B cell (primary cell): ENCODE measurements around the gene PRKCA.

Experiments used
- EZH2 ChIP-seq: IDR thresholded peaks from 2 replicates; pipeline ENCODE4 v1.6.1; 2012; ENCODE audit warnings: borderline replicate concordance, low read depth, mild to moderate bottlenecking, moderate library complexity, low read length; ENCODE audit not compliant: insufficient read depth, poor library complexity, severe bottlenecking
- TF ChIP-seq, protein P1 (sequence below): fragments of 200-600 bp; IDR thresholded peaks from one replicate; pipeline ENCODE4 v1.8.0; 2022; ENCODE audit warnings: antibody characterized with exemption, mild to moderate bottlenecking

- TF ChIP-seq EZH2: no peak
- TF ChIP-seq, protein P1, sequence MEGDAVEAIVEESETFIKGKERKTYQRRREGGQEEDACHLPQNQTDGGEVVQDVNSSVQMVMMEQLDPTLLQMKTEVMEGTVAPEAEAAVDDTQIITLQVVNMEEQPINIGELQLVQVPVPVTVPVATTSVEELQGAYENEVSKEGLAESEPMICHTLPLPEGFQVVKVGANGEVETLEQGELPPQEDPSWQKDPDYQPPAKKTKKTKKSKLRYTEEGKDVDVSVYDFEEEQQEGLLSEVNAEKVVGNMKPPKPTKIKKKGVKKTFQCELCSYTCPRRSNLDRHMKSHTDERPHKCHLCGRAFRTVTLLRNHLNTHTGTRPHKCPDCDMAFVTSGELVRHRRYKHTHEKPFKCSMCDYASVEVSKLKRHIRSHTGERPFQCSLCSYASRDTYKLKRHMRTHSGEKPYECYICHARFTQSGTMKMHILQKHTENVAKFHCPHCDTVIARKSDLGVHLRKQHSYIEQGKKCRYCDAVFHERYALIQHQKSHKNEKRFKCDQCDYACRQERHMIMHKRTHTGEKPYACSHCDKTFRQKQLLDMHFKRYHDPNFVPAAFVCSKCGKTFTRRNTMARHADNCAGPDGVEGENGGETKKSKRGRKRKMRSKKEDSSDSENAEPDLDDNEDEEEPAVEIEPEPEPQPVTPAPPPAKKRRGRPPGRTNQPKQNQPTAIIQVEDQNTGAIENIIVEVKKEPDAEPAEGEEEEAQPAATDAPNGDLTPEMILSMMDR: no peak
These were observed 14.5 kb upstream of the PRKCA start for GRCh38 chr17:66287911-66288310.
